Left colon (tissue), 2 donors: ENCODE data around the gene POLR2C. TPM values are rescaled to one million over a fixed set of nuclear protein-coding genes. Genes with fewer than 3 reads are reported as not detected.

ENCODE experiments used
- ATAC-seq: fragments of 200-7000 bp; cut with Tn5 transposase; one replicate; pipeline ENCODE4 v1.9.1; 2020; ENCODE audit warnings: mild to moderate bottlenecking, moderate library complexity
- DNase-seq, 2 donors: peaks; one replicate each; pipeline ENCODE4 v3.0.0-alpha.2; 2020
- intact Hi-C, 2 donors: fragments of 100-400 bp; cut with DNase I in 1 of 2; cut with micrococcal nuclease in 1 of 2; formaldehyde crosslinking; loops; one replicate each; pipeline versions ENCODE4 v1.11.2 to v1.14.0; 2022; cut with DNase I, micrococcal nuclease
- total RNA-seq, 2 donors: library from RNA; stranded (reverse); fragmentation: NEBNext Ultra II Directional; extraction: Animal tissue kit (Norgen Biotek cat#: 25700); gene quantifications; one replicate each; pipeline ENCODE4 v1.2.1, GENCODE V29; 2021
- donor health status: DM: no; HTN: no; CAD: no.
- donor health status: DM: yes; HTN: yes; CAD: no.

The POLR2C gene
- total RNA-seq, 2 donors from 2014 or later = 48.9 to 50.0 TPM

DNA sequence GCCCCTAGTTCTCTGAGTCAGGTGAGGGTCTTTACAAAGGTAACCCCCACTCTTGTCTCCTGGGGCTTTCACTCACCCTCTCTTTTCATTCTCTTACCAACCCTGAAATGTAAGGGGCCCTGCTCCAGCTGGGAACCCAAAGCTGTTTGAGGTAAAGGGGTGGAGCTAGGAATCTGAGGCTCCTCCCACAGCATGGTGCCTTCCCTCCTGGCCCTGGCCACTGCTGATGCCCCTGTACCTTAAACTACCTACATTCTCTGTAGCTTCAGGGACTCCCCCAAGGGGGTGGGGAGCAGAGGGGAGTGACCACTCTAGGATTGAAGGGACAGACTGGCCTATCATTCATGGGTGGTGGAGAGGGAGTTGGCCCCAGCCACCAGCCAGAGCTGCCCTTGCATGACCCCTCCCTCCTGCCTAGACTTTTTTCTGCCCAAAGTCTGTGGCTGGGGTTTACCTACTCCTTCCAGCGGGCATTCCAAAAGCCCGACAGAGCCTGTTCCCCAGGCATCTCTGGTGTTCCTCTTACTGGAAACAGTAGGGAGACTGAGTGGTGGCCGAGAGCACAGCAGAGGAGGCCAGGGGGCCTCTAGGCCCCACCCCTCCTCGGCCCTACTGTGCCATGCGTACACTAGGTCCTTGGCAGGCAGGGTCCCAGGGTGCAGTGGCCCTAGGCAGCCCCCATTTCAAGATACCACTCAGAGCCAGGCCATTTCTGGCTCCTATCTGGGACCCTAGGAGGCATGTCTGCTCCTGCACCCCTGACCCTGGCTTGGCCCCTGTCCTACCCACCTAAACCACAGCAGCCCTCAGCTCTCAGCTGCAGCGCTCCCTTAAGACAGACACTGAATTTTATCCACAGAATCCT, 14.3 kb downstream of the POLR2C start:
- intact Hi-C loops = no loop called here
- DNase-seq (no peak), ATAC-seq (no peak)

DNA sequence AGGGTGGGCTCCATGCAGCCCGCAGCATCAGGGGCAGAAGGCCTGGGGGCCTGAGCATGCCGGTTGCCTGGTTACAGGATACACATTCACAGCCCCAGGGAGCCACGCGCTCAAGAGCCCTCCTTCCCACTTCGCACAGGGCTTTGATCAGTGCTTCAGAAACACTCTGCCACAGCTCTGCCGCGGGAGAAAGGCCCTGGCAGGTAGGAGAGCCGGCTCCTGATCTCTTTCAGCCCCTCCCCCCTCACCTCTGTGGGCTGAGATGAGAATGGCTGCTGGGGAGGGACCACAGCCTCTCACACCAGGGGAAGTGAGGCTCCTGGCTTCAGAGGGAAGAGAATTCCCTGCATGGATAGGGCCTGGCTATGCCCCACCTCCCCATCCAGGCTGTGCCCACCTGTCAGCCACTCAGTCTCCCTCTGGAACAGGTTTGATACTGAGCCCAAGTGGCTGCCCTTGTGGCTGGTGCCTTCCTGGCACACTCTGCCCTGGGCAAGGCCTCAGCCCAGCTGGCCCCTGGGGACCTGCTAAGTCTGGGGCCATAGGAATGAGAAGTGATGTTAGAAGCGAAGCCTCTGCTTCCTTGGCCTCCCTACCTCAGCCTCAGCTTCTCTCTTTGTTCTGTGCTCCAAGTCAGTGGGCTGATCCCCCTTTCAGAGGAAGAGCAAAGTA, 15.2 kb downstream of the POLR2C start:
- DNase-seq (no peak), ATAC-seq (no peak)
- intact Hi-C loops = no loop called here

DNA sequence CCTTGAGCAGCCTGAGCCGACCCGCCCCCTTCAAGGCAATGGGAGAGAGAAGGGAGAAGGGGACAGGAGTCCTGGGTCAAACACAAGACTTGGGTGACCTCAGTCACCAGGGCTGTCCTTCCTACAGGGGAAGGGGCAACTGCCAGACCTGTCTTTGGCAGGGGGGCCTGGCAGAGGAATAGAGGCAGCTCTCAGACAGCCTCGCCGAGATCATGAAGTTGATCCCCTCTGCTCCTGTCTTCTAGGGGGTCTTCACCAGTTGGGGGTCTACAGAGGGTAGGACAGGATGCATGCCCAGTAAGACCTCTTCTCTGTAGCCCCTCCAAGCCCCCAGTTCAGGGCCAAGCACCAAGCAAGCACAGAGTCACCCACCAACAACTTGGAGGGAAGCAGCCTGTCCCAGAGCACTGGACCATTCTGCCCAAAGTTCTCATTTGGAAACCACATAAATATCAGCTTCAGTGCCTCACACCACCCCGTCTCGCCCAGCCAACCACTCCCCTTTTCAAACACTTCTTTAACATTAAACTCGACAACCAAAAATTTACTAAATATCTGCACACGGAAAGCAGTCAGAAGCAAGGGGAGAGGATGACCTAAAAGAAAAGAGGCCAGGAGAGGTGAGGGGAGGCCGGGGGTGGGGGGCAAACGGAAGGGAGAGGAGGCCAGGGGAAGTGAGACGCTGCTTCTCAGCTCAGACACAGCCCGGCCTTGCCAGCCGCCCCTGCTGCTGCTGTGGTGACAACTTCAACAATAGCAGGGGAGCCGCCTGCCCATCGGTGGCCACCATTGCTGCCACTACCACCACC, 16.1 kb downstream of the POLR2C start:
- no peak for ATAC-seq
- intact Hi-C loops = no loop called here
- DNase-seq = no peak

DNA sequence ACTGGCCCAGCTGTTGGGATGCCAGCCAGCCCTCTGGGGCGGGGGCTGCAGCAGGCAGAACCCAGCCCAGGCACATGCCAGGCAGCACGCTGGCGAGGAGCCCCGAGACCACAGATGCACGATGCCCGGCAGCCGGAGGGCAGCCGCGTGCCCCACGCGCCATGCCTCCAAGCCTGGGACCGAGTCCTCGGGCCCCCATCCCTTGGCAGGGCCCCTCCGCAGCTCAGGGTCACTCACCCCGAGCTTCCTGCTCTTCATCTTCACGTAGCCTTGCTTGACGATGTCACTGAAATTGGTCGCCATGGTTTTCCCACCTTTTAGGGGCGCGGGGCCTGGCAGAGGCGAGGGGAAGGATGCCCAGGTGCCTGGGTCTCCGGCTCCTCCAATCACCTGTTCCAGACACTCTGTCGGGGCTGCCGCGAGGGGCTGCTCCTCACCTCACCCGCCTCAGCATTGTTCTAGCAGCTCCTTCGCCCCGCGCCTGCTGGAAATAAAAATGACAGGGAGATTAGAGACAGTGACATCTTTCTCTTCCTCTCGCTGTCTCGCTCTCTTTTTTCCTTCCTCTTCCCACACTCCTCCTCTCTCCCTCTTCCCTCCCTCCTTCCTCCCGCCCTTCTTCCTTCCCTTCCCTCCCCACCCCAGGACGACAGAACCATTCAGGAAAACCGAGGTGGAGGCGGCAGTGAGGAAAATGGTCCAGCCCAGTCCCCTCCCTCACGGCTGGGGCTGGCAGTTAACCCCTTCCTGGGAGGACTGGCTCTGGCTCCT, 16.9 kb downstream of the POLR2C start:
- peak; percentile 76 to 84 for DNase-seq
- peak; percentile 79 for ATAC-seq
- intact Hi-C loops = no loop called here

DNA sequence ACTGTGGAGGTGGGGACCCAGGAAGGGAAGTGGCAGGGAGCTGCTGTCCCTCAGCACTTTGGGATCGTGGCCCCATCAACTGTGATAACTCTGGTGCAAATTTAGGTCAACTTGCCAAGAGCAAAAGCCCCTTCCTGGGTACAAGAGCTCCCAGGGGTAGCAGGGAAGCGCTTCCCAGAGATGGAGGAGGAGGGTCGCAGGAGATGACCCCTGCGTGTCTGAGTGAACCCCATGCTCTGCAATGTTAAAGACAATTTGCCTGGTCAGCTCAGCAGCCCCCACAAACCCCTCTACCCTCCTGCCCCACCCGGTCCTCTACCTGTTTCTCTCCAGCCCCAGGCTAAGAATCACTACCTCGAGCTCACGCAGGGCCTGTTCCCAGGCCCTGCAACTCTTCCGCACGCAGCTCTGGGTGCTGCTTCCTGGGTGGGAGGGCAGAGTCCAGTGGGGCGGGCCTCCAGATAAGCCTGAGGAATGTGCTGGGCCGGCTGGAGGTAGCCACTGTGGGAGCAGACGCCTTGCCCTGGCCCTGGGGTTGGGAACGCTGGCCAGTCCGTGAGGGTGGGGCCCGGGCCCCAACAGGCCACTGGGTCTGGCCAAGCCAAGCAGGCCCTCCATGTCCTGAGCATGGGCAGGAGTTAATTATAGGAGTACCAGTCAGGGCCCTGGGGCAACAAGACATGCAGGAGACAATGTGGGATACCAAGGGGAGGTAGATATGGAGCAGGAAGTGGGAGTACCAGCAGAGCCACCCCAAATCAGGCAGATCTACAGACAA, 17.7 kb downstream of the POLR2C start:
- intact Hi-C loops = no loop called here
- peak; percentile 88 to 93 for DNase-seq
- ATAC-seq = peak; percentile 87

DNA sequence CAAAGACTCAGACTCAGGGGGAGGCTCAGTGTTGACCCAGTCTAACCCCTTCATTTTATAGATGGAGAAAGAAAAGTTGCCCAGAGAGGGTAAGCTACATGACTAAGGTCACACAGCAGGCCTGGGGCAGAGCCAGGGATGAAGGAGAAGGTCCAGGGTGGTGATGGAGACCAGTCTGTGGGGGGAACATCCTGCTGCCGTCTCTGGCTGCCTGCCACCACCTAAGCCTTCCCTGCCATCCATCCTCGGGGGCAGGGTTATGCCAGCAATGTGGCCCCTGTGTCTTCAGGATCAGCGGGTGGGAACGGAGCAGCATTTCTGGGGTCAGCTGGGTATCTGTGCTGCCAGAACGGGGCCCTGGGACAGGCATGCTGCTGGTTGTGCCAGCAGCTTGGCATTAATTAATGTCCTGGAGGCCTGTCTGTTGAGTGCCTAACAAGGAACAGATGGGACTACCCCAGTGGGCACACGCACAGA, 18.3 kb downstream of the POLR2C start:
- ATAC-seq (no peak), DNase-seq (peak in 1 of 2 donors; percentile 24)
- intact Hi-C loops = no loop called here

DNA sequence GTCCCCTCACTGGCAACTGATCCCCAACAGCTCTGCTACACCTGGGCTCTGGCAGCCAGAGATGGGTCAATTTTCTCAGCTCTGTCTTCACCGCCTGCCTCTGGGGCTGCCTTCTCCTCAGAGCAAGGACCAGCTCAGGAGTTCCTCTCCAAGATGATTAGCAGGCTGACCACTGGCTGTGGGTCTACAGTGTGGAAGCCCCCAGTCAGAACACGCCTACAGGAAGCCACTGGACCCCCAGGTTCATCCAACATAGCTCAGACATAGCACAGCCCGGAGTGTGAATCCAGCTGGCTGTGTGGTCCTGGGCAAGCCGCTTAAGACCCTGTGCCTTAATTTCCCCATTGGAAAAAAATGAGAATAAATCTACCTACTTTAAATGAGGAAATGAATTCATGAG, 18.9 kb downstream of the POLR2C start:
- no peak for DNase-seq
- intact Hi-C loops = no loop called here
- ATAC-seq = no peak

DNA sequence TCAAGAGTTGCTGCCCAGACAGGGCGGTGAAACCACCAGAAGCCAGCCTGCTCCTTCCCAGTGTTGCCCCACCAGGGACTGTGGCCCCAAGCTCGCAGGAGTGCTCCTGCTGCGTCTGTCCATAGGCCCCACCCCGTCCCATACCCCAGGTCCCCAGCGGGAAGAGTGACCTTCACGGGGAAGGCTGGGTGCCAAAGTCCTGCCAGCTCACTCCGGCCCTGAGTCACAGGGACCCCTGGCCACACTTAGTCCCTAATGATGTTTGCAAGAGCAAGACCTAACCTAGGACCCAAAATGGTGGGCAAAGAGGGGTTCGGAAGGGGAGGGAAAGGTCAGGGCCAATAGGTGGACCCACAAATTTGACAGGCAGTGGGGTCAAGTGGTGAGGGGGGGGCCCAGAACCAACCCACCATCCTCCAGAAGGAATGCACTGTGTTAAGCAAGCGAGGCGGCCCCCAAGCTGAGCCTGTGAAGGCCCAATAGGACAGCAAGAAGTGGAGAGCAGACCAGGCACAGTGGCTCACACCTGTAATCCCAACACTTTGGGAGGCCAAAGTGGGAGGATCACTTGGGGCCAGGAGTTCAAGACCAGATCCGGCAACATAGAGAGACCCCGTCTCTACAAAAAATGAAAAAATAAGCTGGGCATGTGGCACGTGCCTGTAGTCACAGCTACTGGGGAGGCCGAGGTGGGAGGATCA, 20.5 kb downstream of the POLR2C start:
- intact Hi-C loops = no loop called here
- no peak for ATAC-seq
- no peak for DNase-seq

DNA sequence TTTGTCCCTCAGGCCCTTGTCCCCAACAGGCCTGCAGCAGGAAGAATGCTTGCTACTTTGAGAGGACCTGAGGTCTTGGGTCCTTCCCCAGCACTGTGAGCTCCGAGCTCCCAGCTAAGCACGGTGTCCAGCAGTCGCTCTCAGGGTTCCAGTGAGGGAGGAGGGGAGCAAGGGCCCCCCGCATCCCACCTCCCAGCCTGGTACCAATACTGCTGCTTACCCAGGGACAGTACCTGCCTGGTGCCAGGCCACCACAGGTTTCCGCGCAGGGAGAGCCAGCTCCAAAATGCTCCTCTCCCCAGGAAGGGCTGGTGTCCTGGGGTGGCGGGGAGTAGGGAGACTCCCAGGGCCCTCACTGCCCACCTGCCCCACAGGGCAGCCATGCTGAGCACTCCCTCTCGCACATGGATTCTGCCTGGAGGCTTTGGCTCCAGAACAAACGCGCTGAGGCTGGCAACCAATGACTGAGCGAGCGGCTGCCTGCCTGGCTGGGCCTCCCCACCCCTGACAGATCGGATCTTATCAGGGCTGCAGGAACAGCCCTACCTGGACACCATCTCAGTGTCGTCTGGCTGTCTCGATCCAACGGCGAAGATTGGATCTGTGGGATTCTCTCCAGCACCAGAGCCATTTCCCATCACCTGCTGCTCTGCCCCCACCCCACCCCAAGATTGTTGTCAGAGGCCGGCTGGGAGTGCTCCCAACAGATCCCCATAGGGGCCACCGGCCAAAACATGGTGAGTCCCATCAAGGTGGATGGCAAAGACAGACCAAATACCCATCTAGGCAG, 21.4 kb downstream of the POLR2C start:
- intact Hi-C loops = no loop called here
- DNase-seq (no peak), ATAC-seq (no peak)

DNA sequence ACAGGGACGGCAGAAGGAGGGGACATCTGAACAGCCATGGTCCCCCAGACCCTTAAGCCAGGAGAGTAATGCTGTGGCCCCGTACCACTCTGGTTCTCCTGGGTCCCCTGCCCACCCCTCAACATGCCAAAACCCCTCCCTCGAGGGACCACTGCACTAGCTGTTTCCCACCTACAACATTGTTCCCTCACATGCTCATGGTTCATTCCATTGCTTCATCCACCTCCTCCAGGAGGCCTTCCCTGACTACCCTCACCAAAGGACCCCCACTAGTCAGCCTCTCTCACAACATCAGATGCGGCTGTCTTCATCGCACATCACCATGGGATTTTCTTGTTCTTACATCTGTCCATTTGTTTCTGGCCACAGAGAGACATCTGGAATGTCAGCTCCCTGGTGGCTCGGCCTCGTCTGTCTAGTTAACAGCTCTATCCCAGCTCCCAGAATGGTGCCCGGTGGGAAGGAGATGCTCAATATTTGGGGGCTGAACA, 22.1 kb downstream of the POLR2C start:
- ATAC-seq (no peak), DNase-seq (no peak)
- intact Hi-C loops = no loop called here

DNA sequence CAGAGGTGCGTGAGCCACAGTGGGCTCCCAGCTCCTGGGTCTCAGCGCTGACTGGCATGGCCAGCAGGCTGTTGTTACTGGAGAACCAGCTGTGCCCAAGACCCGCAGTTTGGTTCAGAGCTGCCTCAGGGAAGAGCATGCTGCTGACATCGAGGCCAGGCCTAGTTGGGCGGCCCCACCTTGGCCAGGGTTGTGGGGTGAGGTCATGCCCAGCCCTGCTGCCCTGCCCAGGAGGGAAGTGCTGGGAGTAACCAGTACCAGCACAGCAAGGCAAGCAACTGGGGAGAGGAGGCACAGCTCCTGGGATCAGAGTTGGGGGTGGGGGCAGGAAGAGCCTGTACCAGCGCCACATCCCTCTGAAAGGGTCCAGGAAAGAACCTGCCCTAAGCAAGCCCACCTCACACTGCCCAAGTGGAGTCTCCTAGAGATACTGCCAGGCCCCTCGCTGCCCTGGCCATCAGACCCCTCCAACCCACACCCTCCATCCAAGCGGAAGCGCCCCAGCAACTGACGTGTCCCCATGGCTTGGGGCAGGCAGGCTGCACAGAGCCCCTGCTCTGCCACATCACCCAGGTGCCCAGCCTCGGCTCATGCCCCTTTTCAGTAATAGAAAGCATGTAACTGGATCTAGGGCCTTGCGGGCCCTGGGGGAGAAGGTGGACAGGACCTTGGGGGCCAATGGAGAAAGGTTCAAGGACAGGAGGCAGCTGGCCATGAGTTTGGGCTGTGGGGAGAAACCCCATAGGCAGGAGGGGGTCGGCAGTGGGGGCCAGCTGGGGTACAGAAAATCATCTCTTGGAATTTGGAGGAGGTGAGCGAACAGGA, 22.8 kb downstream of the POLR2C start:
- DNase-seq (peak; percentile 53 to 78), ATAC-seq (peak; percentile 65)
- intact Hi-C loops = no loop called here

DNA sequence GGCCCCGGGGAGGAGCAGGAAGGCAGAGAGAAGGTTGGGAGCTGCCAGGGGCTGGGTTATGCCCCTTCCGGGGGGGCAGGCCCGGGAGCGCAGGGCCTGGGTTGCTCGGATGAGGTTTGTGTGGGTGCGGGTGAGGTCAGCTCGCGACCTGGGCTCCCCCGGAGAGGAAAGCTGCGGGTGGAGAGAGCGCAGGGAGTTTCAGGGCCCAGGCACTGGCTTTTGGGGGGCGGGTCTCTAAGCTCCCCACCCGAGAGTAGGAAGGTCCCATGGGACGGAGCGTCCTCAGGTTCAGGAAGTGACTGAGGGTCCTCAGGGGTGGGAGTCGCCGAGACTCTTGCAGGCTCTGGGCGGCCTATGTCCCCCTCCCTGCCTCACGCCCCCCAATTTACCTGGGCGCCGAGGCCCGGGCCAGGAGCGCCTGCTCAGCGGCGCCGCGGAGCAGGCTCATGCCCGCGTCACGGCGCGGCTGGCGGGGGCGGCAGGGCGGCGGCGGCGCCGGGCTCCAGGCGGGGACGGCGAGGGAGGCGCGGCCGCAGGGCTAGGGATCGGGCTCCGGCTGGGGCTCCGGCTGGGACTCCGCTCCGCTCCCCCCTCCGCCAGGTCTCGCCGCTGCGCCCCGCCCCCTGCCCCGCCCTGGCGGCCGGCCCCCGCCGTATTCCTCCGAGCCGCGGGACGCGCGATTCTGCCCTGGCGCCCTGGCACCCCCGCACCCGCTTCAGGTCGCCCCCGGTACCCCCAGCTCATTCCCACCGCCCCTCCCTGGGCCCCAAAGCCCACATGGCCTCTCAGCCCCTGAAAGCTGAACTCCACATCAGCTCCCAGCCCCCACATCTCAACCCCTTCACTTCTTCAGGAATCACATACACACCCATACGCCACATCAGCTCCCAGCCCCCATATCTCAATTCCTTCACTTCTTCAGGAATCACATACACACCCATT, 23.7 kb downstream of the POLR2C start, which contains the start of gene DOK4:
Gene DOK4 (minus strand): TSS at position 578 of the 942 bp plus-strand sequence. CDS start 6,986 bp downstream, outside the sequence.
- intact Hi-C loops = no loop called here
- DNase-seq = peak; percentile 76 to 89
- peak; percentile 85 for ATAC-seq

DNA sequence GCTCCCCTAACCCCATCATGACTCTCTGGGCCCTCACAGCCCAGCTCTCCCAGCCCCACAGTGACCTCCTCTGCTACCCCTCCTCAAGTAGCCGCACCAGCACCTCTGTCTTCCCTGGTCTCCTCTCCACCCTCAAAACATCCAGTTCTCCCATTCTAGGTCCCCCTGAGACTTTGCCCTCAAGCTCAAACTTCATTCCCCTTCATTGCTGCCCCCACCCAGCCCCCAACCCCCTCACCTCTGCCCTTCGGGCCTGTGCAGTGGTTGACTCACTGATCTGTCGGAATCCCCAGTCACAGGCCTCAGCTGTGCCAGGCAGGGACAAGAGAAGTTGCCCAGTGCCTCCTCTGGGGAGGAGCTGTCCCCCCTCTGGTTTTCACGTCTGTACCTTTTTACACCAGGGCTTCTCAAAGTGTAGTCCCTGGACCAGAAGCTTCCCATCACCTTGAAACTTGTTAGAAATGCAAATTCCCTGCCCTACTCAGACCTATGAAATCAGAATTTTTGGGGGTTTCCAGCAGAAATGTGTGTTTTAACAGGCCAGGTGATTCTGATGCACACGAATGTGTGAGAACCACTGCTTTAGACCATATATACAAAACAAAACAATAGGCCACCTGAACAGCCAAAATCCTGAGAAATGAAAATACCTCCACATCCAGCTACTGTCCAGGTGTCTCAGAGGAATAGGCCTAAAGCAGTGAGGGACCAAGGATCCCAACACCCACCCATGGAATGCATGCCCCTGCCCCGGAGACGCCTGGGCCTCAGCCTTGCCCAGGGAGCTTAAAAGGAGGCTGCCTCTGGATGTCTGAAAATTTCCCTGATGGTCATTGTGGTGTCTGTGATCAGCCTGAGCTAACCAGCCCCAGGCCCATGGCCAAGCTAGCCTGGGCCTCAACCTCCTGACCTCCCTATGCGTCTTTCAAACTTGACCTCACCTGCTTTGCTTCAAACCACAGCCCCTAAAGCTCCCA, 24.7 kb downstream of the POLR2C start:
- DNase-seq = no peak
- no peak for ATAC-seq
- intact Hi-C loops = no loop called here
